ENCODE results near the gene CCR8.

DNA sequence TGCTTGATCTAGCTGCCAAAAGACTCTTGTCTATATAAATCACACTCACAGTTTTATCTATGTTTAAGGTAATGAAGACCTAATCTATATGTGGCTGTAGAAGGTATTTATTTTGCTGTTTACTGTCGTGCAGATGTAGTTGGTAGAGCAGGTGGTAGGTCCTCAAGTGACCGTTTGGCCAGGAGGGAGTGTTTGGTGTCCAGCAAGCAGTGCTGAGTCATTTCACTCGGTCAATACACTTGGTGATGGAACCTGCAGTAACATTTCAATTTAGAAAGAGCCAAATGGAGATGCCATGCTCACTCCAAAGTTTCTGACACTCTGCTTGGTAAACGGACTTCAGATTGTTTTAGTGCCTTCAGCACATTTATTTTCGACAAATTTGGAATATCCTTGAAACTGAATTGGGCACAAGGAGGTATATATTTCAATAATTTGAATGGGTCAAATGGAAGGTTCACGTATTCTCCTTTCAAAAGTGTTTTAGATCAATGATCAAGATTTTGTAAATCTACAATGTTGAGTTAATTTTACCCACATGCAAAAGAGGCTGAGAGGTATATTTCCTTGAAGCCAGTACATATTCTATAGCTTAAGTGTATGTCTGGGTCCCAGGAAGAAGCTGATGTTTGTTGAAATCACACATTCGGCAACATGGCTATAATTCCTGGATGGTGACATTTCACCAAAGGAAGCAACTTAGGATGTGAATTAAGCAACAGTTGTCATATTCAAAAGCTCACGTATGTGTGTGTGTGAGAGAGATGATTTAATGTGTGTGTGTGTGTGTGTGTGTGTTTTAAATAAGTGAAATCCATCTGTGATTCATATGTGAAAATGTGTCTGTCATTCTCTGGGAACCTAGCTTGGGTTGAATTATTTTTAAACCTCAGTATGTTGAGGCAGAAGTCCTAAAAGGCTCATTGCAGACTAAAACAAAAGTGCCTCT lies 42.0 kb upstream of the CCR8 start:
- TF ChIP-seq, protein P1, sequence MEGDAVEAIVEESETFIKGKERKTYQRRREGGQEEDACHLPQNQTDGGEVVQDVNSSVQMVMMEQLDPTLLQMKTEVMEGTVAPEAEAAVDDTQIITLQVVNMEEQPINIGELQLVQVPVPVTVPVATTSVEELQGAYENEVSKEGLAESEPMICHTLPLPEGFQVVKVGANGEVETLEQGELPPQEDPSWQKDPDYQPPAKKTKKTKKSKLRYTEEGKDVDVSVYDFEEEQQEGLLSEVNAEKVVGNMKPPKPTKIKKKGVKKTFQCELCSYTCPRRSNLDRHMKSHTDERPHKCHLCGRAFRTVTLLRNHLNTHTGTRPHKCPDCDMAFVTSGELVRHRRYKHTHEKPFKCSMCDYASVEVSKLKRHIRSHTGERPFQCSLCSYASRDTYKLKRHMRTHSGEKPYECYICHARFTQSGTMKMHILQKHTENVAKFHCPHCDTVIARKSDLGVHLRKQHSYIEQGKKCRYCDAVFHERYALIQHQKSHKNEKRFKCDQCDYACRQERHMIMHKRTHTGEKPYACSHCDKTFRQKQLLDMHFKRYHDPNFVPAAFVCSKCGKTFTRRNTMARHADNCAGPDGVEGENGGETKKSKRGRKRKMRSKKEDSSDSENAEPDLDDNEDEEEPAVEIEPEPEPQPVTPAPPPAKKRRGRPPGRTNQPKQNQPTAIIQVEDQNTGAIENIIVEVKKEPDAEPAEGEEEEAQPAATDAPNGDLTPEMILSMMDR (IDR thresholded peaks at IDR 0.05; ENCODE audit: borderline replicate concordance, extremely low read depth, low read length, poor library complexity, severe bottlenecking): no peak
- TF ChIP-seq EZH2 (IDR thresholded peaks at IDR 0.05; ENCODE audit: borderline replicate concordance, low read depth, low read length, severe bottlenecking): no peak
